Panc1 (cell line): ENCODE data around the gene BLM. TPM values are rescaled to one million over a fixed set of nuclear protein-coding genes. Genes with fewer than 3 reads are reported as not detected.
A peak's percentile ranks its signal among the peaks of the same experiment; 100 is the strongest.

ENCODE experiments used
- ATAC-seq: fragments of 200-7000 bp; cut with Tn5 transposase; 2 replicates; pipeline ENCODE4 v1.9.1; 2020; ENCODE audit warnings: mild to moderate bottlenecking, moderate library complexity
- BruUV-seq: library from RNA; stranded (reverse); fragments of 400-500 nt; replicated peaks from 2 replicates; lab custom pipeline; 2021; lab: Mats Ljungman, UMichigan
- CTCF ChIA-PET: fragments of 300-600 bp; sonication (Branson Sonifier 250); formaldehyde crosslinking; loops from one replicate; lab custom pipeline; 2022; ENCODE audit warnings: antibody characterized with exemption; lab: Charles Lee
- POLR2A ChIA-PET: fragments of 300-600 bp; sonication (Branson Sonifier 250); formaldehyde crosslinking; loops from one replicate; lab custom pipeline; 2022; ENCODE audit warnings: antibody characterized with exemption; lab: Charles Lee
- DNase-seq: peaks from one replicate; pipeline ENCODE4 v3.0.0-alpha.2; 2010; ENCODE audit warnings: low read depth, low spot score
- H3K27ac ChIP-seq: 2 replicates; pipeline ENCODE4 v1.5.1; 2011; ENCODE audit warnings: mild to moderate bottlenecking, low read length, inconsistent platforms
- H3K27me3 ChIP-seq: fragments of 200-500 bp; sonication (Bioruptor generic); 2 replicates; pipeline ENCODE4 v1.6.0; 2014; ENCODE audit warnings: low read length, inconsistent platforms; ENCODE audit not compliant: control insufficient read depth, insufficient read depth
- H3K36me3 ChIP-seq: fragments of 200-500 bp; sonication (Bioruptor generic); 2 replicates; pipeline ENCODE4 v1.5.1; 2014; ENCODE audit warnings: inconsistent platforms, mild to moderate bottlenecking, low read length, moderate library complexity; ENCODE audit not compliant: control insufficient read depth, insufficient read depth
- H3K4me1 ChIP-seq: 2 replicates; pipeline ENCODE4 v1.5.1; 2011; ENCODE audit warnings: inconsistent platforms, mild to moderate bottlenecking, low read length, moderate library complexity; ENCODE audit not compliant: control insufficient read depth, insufficient read depth
- H3K4me3 ChIP-seq, 2 experiments: 2 replicates each; pipeline ENCODE4 v1.5.1; 2011 to 2012; ENCODE audit warnings: low read depth in 2 of 2, low read length in 2 of 2, mild to moderate bottlenecking in 2 of 2, inconsistent platforms in 1 of 2, moderate library complexity in 1 of 2
- H3K9me3 ChIP-seq: fragments of 200-500 bp; sonication (Bioruptor generic); 2 replicates; pipeline ENCODE4 v1.5.1; 2014; ENCODE audit warnings: low read depth, mild to moderate bottlenecking, inconsistent platforms, low read length, moderate library complexity; ENCODE audit not compliant: control insufficient read depth, insufficient read depth
- CTCF ChIP-seq: fragments of 450-650 bp; IDR thresholded peaks from 2 replicates; pipeline ENCODE4 v1.5.1; 2017; ENCODE audit warnings: mild to moderate bottlenecking
- POLR2AphosphoS5 ChIP-seq: IDR thresholded peaks from 2 replicates; pipeline ENCODE4 v1.6.1; 2012; ENCODE audit warnings: mild to moderate bottlenecking, low read depth, low read length, moderate library complexity
- REST ChIP-seq, 2 experiments: IDR thresholded peaks; 2 replicates each; pipeline ENCODE4 v1.6.1; 2011 to 2012; ENCODE audit warnings: low read depth in 2 of 2, control low read depth in 1 of 2, low read length in 1 of 2, mild to moderate bottlenecking in 1 of 2, moderate library complexity in 1 of 2; ENCODE audit not compliant: insufficient read depth in 1 of 2
- SIN3A ChIP-seq: IDR thresholded peaks from 2 replicates; pipeline ENCODE4 v1.6.1; 2012; ENCODE audit warnings: low read depth, mild to moderate bottlenecking, low read length, moderate library complexity, borderline replicate concordance; ENCODE audit not compliant: insufficient read depth
- TCF7L2 ChIP-seq: IDR thresholded peaks from 2 replicates; pipeline ENCODE4 v1.6.1; 2011; ENCODE audit warnings: mild to moderate bottlenecking, low read depth, low read length, inconsistent platforms
- in situ Hi-C: cut with HindIII; loops from 2 replicates; pipeline ENCODE4 v1.10.0; 2016; ENCODE audit warnings: low sequenced_read_pairs, low pct_unique_long_range_greater_than_20kb
- intact Hi-C: fragments of 100-400 bp; cut with micrococcal nuclease; formaldehyde crosslinking; loops from one replicate; pipeline ENCODE4 v1.10.0; 2022; ENCODE audit not compliant: unreplicated experiment
- total RNA-seq: library from RNA; stranded (reverse); gene quantifications from one replicate; pipeline ENCODE4 v1.2.1, GENCODE V29; 2021; ENCODE audit not compliant: unreplicated experiment

Gene BLM
- total RNA-seq, 1 experiment from 2014 or later, result 23.9 TPM

GRCh38 chr15:90705212-90705611 is 11.9 kb upstream of the BLM start:
- no peaks in the 10 kb centered on the region for H3K9me3 ChIP-seq
- BruUV-seq, result no TSS peak
- no peak overlapping the region for H3K4me3 ChIP-seq
- H3K4me1 ChIP-seq, result no peaks in the 10 kb centered on the region
- H3K27me3 ChIP-seq, result no peaks in the 10 kb centered on the region
- CTCF ChIA-PET, result no interaction called here
- in situ Hi-C loops (no loop called here), intact Hi-C loops (no loop called here)
- no peak; the same call in 1 of the 2 replicates for ATAC-seq
- H3K36me3 ChIP-seq, result no peaks in the 10 kb centered on the region
- TF ChIP-seq POLR2AphosphoS5 (no peak), SIN3A (no peak), REST (IDR thresholded peaks at IDR 0.05; ENCODE audit: insufficient read depth in 1 of 2, low read depth in 2 of 2, low read length in 1 of 2) (no peak), TCF7L2 (no peak), CTCF (no peak)
- POLR2A ChIA-PET, result no interaction called here
- H3K27ac ChIP-seq, result no peak overlapping the region
- no peak for DNase-seq

GRCh38 chr15:90706394-90707327 is 10.5 kb upstream of the BLM start:
- no peaks in the 10 kb centered on the region for H3K9me3 ChIP-seq
- no peaks in the 10 kb centered on the region for H3K4me1 ChIP-seq
- in situ Hi-C loops (no loop called here), intact Hi-C loops (no loop called here)
- DNase-seq, result no peak
- ChIA-PET CTCF (no interaction called here), POLR2A (no interaction called here)
- no peaks in the 10 kb centered on the region for H3K36me3 ChIP-seq
- TF ChIP-seq POLR2AphosphoS5 (no peak), TCF7L2 (no peak), CTCF (no peak), REST (IDR thresholded peaks at IDR 0.05; ENCODE audit: insufficient read depth in 1 of 2, low read depth in 2 of 2, low read length in 1 of 2) (no peak), SIN3A (no peak)
- no TSS peak for BruUV-seq
- no peak overlapping the region for H3K4me3 ChIP-seq
- H3K27me3 ChIP-seq, result no peaks in the 10 kb centered on the region
- ATAC-seq, result peak; percentile 53; the same call in 1 of the 2 replicates
- no peak overlapping the region for H3K27ac ChIP-seq
